GM12892 (cell line): ENCODE measurements around the gene BDP1.

Experiments
- POLR2A ChIP-seq: IDR thresholded peaks from 2 replicates; pipeline ENCODE4 v1.6.1; 2011; ENCODE audit warnings: low read depth, low read length, control low read depth
- POLR2AphosphoS5 ChIP-seq: IDR thresholded peaks from 2 replicates; pipeline ENCODE4 v1.6.1; 2011; ENCODE audit warnings: low read depth, low read length, control low read depth
- TAF1 ChIP-seq: IDR thresholded peaks from 2 replicates; pipeline ENCODE4 v1.6.1; 2011; ENCODE audit warnings: low read depth, mild to moderate bottlenecking, control low read depth, low read length, borderline replicate concordance

- TF ChIP-seq POLR2A: no peak
- no peak for TF ChIP-seq TAF1
- no peak for TF ChIP-seq POLR2AphosphoS5
Observed at GRCh38 chr5:71576241-71576640, 120.8 kb downstream of the BDP1 start.
